ENCODE data around the gene ACKR1. TPM values are rescaled to one million over a fixed set of nuclear protein-coding genes. Genes with fewer than 3 reads are reported as not detected.

ACKR1 gene
- total and polyA plus RNA-seq, 12 donors = 0.11 to 75.0 (median 11.2) TPM

GRCh38 chr1:159175571-159175970 is 29.1 kb upstream of the ACKR1 start:
- H3K4me3 ChIP-seq = no peak overlapping the region
- H3K27me3 ChIP-seq = peaks cover 27% of the 10 kb centered on the region
- intact Hi-C loops (cut with DNase I) = no loop called here
- H3K36me3 ChIP-seq (replicated peaks in 1 of 2) = no peaks in the 10 kb centered on the region
- TF ChIP-seq CTCF (IDR thresholded peaks at IDR 0.05) (no peak), POLR2A (IDR thresholded peaks at IDR 0.05) (no peak)
- H3K4me1 ChIP-seq (replicated peaks in 1 of 2) = no peaks in the 10 kb centered on the region
- H3K27ac ChIP-seq = no peak overlapping the region
- no peaks in the 10 kb centered on the region for H3K9me3 ChIP-seq (replicated peaks in 1 of 3)
- DNase-seq = no peak
- WGBS, 4 donors = 71 to 82% (median 76%) methylated on average over 2 of the region's 2 CpGs

GRCh38 chr1:159177272-159177907 is 27.3 kb upstream of the ACKR1 start:
- H3K27ac ChIP-seq = no peak overlapping the region
- 9 to 18% (median 14%) methylated on average over 3 of the region's 3 CpGs for WGBS, 4 donors
- peaks cover 14% of the 10 kb centered on the region for H3K27me3 ChIP-seq
- DNase-seq = peak in 6 of 7 donors; percentile 32 to 66 (median 56)
- intact Hi-C loops (cut with DNase I) = no loop called here
- no peak for TF ChIP-seq CTCF (IDR thresholded peaks at IDR 0.05)
- TF ChIP-seq POLR2A (IDR thresholded peaks at IDR 0.05) = no peak
- H3K4me3 ChIP-seq = no peak overlapping the region
- no peaks in the 10 kb centered on the region for H3K4me1 ChIP-seq (replicated peaks in 1 of 2)
- no peaks in the 10 kb centered on the region for H3K9me3 ChIP-seq (replicated peaks in 1 of 3)
- H3K36me3 ChIP-seq (replicated peaks in 1 of 2) = no peaks in the 10 kb centered on the region

GRCh38 chr1:159179906-159180305 is 24.8 kb upstream of the ACKR1 start:
- intact Hi-C loops (cut with DNase I) = no loop called here
- no peaks in the 10 kb centered on the region for H3K36me3 ChIP-seq (replicated peaks in 1 of 2)
- no peaks in the 10 kb centered on the region for H3K4me1 ChIP-seq (replicated peaks in 1 of 2)
- H3K9me3 ChIP-seq (replicated peaks in 1 of 3) = no peaks in the 10 kb centered on the region
- TF ChIP-seq POLR2A (IDR thresholded peaks at IDR 0.05) (no peak), CTCF (IDR thresholded peaks at IDR 0.05) (no peak)
- DNase-seq = no peak
- no peaks in the 10 kb centered on the region for H3K27me3 ChIP-seq
- no peak overlapping the region for H3K4me3 ChIP-seq
- no peak overlapping the region for H3K27ac ChIP-seq

- Histone ChIP-seq H3K4me3 (no peak overlapping the region), H3K27me3 (no peaks in the 10 kb centered on the region), H3K27ac (no peak overlapping the region), H3K36me3 (replicated peaks in 1 of 2) (no peaks in the 10 kb centered on the region), H3K4me1 (replicated peaks in 1 of 2) (no peaks in the 10 kb centered on the region), H3K9me3 (replicated peaks in 1 of 3) (no peaks in the 10 kb centered on the region)
- no peak for DNase-seq
- TF ChIP-seq POLR2A (IDR thresholded peaks at IDR 0.05) (no peak), CTCF (IDR thresholded peaks at IDR 0.05) (no peak)
- WGBS, 4 donors = 95 to 98% (median 97%) methylated on average over 2 of the region's 2 CpGs
- intact Hi-C loops (cut with DNase I) = no loop called here
These were observed 24.2 kb upstream of the ACKR1 start for GRCh38 chr1:159180516-159180915.

Data from adrenal gland (tissue), 12 donors.